GM12873 (cell line): ENCODE measurements around the gene BIRC2.
A peak's percentile ranks its signal among the peaks of the same experiment; 100 is the strongest.

Experiments used
- CTCF ChIP-seq: IDR thresholded peaks from 2 replicates; pipeline ENCODE4 v1.5.1; 2012; ENCODE audit warnings: low read depth, mild to moderate bottlenecking, moderate library complexity, low read length, control low read depth; ENCODE audit not compliant: insufficient read depth; ENCODE audit errors: missing control alignments

BIRC2 gene

GRCh38 chr11:102325088-102325487 lies 21.9 kb upstream of the BIRC2 start:
- no peak for TF ChIP-seq CTCF

GRCh38 chr11:102328748-102329147 lies 18.3 kb upstream of the BIRC2 start:
- no peak for TF ChIP-seq CTCF

DNA sequence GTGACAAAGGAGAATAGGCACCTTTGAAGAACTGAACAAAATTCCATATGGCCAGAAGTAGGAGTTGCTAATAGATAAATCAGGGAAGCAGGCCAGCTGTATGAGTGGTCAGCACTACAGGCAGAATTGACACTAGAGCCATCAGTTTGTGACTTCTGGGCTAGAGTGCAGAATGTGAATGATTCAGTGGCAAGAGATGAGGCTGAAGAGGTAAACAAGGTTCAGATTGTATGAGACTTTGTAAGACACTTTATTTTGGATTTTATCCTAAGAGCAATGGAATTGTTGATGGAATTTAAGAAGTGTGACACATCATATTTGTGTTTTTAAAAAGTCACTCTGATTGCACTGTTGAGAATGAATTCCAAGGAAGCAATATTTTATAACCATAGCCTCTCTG lies 16.8 kb upstream of the BIRC2 start:
- TF ChIP-seq CTCF = no peak

GRCh38 chr11:102331341-102331740 lies 15.7 kb upstream of the BIRC2 start:
- TF ChIP-seq CTCF = no peak

GRCh38 chr11:102332611-102332994 lies 14.4 kb upstream of the BIRC2 start:
- no peak for TF ChIP-seq CTCF

GRCh38 chr11:102338479-102339010 lies 8.5 kb upstream of the BIRC2 start:
- no peak for TF ChIP-seq CTCF

DNA sequence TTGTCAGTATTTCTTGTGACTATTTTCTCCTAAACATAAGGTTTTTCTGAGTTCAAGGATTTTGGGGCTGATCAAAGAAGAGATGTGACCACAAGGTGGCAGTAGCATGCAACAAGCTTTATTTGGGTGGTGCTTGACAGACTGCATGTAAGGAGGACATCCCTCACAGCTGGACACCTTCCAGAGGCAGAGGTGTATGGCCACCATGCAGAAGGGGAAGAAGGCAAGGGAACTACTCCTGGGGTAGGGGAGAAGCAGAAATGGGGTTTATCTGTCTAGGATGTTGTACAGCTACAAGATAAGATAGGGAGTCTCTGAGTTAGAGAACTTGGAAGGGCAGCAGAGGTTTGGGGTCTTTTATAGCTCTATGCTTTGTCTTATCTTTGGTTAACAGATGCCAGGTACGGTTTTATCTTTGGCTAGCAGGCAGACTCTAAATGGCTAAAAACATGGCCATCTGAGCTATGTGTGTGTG lies 5.1 kb upstream of the BIRC2 start:
- peak; percentile 79 for TF ChIP-seq CTCF

DNA sequence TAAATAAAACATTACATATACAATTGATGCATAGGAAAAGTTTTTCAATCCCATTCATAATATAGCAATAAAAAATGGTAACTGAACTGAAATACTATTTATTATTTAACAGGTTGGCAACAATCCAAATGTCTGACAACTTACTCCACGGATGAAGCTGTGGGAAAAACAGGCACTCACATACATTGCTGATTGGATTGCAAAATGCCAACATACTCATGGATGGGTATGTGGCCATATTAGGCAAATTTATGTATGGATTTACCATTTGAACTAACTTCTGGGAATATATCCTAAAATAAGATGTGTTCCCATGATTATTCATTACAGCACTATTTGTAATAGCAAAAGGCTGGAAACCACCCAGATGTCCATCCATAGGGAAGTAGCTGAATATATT lies 3.2 kb upstream of the BIRC2 start:
- TF ChIP-seq CTCF = no peak
